Measurements from ENCODE around the gene GIPC2.
"Not testable (repeated sequence)": the region's sequence is repeated elsewhere in the genome, so short reads cannot be mapped to it uniquely, and the experiment has no call there.

GIPC2 gene

DNA sequence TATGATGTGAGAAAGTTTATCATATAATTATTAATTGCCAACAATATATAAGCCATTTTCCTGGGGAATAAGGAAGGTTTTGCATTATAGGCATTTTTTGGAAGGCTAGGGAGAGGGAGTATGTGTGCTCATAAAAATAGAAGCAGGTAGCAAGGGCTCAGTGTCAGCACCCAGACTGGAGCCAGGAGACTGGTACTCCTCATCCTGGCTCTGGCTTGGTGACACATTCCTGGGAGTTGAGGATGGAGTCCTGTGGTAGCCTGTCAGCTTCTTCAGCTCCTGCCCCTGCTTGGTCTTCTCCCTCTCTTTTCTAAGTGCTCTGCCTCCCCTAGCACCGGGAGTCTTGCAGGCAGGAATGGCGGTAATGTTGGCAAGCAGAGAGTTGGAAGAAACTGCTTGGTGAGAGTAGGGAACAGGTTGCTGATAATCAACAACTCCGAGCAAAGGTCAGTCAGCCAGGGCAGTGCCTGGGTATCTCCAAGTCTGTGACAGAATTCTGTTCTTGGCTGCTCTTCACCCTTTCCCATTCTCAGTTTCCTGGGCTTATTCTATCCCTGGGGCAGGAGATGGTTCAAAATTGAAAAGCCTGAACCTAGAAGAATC, 23.0 kb downstream of the GIPC2 start:
- no peak for DNase-seq (ENCODE audit: low read depth)

DNA sequence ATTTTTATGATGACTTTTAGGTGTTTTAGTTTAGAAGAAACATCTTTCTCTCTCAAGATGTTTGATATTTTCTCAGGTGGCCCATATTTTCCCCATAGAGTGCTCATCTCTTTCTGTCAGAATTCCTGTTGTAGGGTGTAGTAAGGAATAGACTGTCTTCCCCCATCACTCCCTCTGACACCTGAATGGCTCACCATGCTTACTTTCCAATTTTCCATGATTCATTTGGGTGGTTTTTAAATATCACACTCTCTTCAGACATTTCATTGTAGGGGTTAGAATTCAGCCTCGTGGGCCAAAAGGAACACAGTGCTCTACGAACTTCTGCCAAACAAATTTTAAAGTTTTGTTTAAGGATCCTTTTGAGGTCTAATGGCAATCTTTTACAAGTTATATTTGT, 24.0 kb downstream of the GIPC2 start:
- no peak for DNase-seq (ENCODE audit: low read depth)

DNA sequence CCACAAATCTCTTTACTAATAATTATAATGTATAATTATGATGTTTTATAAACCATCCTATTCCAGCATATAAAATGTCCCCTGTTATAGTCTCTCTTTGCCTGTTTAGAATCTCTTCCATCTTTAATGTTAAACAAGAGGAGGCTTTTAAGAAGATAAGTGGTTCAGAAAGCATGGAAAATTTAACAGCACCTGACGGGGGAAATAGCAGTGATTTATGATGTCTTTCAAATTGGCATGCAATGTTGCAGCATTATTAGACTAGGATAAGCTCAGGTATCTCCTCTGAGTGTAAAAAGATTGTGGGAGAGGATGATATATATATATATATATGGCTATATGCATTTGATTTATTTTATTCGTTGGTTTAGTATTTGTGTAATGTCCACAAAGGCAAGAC, 24.4 kb downstream of the GIPC2 start:
- no peak for DNase-seq (ENCODE audit: low read depth)

DNA sequence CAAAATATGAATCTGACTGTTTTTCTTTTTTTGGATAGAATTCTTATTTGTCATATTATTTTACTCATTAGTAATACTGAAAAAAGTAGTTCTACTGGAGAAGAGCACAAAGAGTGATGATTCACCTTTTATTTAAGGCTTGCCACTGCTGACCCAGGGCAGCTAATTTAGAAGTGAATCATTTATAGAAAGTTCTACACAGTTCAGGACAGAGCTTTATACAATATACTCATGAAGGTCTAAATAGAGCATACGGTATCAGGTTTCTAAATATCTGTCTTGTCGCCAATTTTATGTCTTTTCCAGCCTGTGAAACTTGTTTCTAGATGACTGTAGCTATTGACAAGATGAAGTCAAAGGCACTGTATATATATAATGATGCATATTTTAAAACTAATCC, 25.0 kb downstream of the GIPC2 start:
- DNase-seq (ENCODE audit: low read depth): peak; percentile 73

DNA sequence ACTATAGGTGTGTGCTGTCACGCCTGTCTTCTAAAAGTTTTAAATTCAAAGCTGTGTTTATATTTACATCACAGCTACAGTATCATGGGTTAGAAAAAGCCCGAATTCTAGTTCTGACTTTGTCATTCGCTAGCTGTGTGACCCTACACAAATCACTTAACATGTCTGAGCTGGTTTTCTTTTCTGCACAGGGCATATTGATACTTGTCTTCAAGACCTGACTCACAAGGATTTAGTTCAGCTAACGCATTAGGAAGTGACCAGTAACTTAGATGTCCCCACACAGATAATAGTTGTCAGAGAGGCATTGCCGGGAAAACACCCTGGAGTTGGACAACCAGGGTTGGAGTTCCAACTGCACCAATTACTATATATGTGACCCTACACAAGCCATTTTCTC, 25.9 kb downstream of the GIPC2 start:
- no peak for DNase-seq (ENCODE audit: low read depth)

DNA sequence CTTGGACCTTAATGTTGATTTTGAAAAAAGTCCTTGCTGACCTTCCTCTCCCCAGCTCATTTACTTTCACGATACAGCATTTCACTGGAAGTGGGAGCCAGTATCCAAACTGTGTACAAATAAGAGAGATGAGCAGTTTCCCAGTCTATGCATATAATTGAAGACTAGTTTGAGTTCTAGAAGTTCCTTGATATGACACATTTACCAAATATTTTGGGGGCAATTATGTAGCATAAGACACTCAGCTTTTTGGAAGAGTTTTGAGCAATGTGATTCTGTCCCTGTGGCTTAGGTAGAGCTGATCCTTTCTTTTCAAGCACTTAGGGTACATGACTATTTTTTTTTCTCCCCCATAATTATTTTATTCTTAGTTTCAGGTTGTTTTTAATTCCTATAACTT, 26.4 kb downstream of the GIPC2 start:
- no peak for DNase-seq (ENCODE audit: low read depth)

DNA sequence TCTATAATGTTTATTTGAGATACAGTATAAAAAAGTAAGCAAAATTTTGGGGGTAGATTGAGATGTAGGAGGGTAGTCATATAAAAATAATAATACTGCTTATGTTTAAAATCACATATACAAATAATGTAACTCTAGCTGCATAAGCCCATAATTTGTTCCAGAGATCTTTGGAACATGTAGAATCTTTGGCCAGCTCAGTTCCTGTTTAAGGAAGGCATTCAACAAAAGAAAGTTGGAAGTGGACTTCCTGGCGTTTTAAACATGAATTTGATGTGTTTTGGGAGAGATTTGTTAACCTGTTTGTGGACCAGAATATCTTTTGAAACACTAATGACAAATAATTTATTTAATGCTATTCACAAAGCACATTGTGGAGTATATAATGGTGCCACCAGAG, 27.7 kb downstream of the GIPC2 start:
- DNase-seq (ENCODE audit: low read depth): no peak

DNA sequence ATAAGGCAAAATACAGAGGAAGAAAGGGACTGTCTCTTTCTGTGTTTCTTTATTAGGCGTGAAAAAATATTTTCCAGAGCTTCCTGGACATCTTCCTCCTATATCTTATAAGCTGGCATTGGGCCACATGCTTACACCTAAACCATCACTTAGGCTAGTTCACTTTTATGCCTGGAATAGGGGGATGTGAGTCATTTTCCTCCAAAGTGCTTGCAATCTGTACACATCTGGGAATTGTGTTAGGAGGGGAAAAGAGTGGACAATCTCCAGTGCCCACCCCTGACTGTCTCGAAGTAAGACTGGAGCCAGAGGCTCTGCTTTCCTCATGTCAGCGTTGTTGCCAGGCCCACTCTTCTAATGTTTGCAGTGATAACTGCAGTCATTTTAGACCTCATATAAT, 29.9 kb downstream of the GIPC2 start:
- DNase-seq (ENCODE audit: low read depth): no peak

DNA sequence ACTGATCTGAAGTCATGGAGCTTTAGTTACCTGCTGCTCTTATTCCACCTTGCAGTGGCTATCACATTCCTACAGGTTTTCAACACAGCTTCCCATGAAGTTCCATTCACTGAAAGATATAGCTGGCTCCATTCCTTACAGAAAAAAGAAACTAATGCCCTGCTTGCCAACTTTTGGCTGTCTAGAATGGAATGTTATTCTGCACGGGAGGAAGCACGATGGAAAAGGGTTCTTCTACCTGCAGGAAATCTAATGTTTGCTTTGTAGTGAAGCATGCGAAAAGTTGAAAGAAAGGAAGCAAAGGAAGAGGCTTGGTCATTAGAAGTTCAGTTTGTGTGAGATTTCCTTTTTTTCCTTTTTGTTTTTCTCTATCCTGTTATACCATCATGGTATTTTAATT, 32.6 kb downstream of the GIPC2 start:
- DNase-seq (ENCODE audit: low read depth): no peak

DNA sequence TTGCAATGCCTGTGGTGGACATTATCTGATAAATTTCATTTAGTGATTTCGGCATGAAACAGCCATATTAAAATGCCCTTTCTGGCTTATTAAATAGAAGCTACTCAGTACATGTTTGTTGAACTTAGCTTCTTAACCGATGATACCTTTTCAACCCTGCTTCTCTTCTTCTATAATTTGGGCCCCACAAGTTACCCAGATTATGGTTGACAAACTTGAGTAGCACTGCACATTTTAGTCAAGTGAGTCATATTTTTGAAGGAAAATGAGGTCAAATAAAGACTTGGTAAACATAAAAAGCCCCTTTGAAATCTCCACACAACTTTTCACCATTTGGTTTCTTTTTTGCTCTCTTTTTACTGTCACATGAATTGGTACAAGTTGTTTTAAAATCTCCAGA, 33.8 kb downstream of the GIPC2 start:
- DNase-seq (ENCODE audit: low read depth): no peak

DNA sequence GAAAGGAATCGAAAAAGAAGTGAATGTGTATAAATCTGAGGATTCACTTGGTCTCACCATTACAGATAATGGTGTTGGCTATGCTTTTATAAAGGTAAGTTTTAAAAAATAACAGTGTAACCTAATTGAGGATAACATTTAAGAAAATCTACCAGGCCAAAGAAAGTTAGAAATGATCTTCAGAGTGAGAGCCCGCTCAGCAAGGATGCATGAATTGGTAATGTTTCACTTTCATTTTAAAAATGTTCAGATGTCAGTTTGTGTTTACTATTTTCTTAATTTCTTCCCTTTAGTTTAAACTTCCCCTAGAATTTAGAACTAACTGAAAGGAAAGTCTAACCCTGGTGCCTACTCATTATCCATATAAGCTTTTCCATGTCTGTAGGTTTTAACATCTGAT, 35.0 kb downstream of the GIPC2 start:
- no peak for DNase-seq (ENCODE audit: low read depth)

DNA sequence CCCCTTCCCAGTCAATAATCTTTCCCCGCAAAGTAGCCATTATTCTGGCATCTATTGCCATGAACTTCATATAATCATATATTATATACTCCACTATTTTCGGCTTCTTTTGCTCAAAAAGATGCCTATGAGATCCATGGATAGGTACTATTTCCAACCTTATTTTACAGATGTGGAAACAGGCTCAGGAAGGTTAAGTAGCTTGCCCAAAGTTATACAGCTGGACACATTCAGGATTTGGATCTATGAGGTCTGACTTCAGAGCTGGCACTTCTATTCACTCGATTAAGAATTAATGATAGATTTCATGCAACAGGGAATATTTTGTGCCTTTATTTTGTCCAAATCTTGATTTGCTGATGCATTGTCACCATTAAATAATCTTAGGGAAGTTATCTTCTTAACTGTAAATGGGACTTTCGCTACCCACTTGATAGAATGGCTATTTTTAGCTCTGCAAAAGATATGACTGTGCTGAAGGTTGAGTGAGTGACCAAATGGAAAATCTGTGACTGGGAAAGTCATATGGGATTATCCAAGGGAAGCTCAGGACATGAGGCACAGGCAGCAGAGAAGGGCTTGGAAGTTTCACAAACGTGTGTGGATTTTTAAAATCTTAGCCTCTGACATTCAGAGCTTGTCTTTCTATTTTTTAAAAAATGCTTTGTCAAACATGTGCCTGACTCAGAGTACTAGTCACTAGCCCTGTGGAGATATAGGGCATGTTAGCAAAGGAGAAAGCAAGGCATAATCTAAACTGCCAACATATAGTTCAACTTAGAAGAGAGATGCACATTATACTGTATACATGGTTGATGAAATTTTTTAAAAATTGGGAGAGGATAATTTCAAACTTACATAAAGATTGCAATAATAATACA, 36.5 kb downstream of the GIPC2 start:
- DNase-seq (ENCODE audit: low read depth): no peak

DNA sequence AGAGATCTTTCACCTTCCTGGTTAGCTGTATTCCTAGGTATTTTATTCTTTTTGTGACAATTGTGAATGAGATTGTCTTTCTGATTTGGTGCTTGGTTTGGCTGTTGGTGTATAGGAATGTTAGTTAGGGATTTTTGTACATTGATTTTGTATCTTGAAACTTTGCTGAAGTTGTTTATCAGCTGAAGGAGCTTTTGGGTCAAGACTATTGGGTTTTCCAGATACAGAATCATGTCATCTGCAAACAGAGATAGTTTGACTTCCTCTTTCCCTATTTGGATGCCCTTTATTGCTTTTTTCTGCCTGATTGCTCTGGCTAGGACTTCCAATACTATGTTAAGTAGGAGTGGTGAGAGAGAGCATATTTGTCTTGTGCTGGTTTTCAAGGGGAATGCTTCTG, 38.9 kb downstream of the GIPC2 start:
- not testable (repeated sequence) for DNase-seq (ENCODE audit: low read depth)

DNA sequence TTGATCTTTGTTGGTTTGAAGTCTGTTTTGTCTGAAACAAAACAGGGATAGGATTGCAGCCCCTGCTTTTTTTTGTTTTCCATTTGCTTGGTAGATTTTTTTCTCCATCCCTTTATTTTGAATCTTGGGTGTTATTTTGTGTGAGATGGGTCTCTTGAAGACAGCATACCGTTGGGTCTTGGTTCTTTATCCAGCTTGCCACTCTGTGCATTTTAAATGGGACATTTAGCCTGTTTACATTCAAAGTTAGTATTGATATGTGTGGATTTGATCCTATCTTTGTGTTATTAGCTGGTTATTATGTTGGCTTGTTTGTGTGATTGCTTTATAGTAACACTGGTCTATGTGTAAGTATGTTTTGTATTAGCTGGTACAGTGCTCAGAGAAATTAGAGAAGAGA, 40.9 kb downstream of the GIPC2 start:
- no peak for DNase-seq (ENCODE audit: low read depth)

DNA sequence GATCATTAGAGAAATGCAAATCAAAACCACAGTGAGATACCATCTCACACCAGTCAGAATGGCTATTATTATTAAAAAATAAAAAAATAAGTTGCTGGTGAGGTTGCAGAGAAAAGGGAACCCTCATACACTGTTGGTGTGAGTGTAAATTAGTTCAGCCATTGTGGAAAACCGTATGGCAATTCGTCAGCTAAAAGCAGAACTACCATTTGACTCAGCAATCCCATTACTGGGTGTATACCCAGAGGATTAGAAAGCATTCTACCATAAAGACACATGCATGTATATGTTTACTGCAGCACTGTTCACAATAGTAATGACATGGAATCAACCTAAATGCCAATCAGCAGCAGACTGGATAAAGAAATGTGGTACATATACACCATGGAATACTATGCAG, 42.2 kb downstream of the GIPC2 start:
- DNase-seq (ENCODE audit: low read depth): no peak

DNA sequence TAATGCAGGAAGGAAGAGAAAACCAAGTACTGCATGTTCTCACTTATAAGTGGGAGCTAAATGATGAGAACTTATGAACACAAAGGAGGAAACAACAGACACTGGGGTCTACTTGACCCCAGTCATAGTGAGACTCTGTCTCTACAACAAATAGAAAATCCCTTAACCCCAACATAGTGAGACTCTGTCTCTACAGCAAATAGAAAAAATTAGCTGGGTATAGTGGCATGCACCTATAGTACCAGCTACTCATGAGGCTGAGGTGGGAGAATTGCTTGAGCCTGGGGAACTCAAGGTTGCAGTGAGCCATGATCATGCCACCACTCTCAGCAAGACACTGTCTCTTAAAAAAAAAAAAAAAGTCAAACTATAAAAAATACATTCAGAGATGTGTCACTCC, 42.7 kb downstream of the GIPC2 start:
- no peak for DNase-seq (ENCODE audit: low read depth)

DNA sequence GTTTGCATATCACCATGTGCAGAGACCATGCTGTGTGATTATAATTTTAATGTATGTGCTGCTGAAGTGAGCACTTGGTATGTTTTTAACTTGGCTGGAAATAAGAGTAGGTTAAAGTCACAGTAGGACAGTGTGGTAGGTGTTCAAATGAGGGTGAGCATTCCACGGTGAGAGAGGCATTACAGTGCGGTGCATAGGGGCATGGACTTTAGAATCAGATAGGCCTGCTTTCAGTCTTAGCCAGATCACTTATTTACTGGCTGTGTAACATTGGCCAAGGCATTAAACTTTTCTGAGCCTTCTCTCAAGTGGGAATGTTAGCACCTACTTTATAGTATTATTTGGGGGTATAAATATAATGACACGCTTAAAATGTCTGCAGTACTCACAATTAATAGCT, 43.2 kb downstream of the GIPC2 start:
- DNase-seq (ENCODE audit: low read depth): no peak

DNA sequence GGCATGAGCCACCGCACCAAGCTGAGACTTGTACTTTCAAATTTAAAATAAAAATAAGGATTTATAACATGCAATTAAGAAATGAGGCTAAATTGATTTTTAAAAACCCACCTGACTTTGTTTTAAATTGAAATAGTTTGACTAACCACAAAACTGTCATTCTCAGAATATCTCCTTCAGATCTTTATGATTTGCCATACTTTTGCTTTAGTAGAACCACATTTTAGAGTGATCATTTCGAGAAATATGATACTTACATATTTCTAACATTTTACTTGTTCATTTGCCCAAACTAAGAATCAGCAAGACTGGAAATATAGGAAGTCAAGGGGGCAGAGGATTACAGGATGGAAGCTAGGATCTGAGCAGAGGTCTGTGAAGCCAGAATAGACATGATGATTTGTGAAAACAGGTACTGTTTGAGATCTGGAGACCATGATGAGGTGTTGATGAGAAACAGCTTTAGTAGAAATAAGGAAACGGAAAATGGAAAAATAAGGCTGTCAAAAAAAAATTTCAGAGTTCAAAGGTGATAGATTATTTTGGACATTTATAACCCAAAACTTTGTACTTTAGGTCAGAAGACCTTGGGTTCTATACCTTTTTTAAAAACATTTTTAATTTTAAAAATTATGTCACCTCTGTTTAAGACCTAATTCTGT, 44.8 kb downstream of the GIPC2 start:
- DNase-seq (ENCODE audit: low read depth): no peak

DNA sequence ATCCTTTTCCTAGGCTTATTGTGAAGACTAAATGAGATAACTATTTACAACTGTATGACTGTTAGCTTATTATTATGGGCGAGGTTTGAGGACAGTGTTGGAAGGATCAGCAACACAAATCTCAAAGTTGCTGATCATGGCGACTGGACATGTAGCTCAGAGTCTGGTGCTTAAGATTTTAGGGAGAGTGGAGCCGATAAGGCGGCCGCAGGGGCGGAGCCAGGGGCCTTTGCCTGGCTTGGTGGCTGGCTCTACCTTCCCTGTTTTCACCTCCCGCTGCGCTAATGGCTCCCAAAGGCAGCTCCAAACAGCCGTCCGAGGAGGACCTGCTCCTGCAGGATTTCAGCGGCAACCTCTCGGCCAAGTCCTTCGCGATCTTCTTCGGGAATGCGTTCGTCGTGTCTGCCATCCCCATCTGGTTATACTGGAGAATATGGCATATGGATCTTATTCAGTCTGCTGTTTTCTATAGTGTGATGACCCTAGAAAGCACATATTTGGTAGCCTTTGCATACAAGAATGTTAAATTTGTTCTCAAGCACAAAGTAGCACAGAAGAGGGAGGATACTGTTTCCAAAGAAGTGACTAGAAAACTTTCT, 45.5 kb downstream of the GIPC2 start:
- DNase-seq (ENCODE audit: low read depth): no peak

DNA sequence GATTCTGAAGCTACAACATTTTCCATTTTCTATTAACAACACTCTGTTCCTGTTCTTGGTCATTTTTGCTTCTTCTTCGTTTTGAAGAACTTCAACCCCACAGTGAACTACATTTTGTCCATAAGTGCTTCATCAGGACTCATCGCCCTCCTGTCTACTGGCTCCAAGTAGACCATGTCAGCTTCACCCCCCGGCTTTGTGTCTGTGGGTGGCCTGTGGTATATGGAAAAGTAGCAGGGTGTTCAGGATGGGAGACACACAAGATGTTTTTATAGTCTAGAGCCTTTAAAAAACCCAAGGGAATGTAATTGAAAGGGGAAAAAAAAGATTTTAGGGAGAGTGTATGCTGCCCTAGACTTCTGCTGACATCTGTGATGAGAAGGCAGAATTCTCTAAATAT, 46.1 kb downstream of the GIPC2 start:
- DNase-seq (ENCODE audit: low read depth): no peak

DNA sequence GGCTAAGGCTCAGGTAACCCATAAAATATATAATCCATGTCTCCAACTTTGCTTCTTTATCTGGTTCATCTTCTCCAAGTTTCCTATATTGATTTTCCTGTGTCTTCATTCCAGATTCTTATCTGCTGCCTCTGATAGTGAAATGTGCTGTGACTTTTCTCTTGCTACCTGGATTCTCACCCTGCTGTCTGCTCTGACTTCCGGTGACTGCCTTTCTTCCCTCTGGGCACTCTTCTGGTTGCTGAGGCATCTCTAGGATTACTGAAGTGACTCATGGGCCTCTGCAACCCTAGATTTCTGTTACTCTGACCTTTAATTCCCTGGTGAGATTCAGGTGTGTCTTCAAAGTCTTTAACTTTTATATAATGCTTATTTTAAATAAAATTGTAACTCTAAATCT, 46.9 kb downstream of the GIPC2 start:
- DNase-seq (ENCODE audit: low read depth): no peak

DNA sequence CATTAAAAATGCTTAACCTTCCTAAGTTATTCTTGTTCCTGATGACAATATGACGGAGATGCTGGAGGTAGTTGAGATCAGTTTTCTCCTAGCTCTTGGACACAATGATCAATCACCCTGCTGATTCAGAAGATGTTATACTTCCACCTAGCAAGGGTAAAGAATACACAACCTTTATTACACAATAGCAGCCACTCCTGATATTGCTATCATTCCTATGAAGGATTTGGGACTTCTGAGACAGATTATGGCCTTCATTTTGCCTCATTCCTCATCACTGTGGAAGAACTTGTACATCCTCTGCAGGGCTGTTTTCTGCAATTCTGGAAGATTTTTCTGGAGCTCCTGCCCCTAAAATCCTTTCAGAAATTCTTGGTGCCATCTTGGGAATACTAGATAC, 47.8 kb downstream of the GIPC2 start:
- no peak for DNase-seq (ENCODE audit: low read depth)

DNA sequence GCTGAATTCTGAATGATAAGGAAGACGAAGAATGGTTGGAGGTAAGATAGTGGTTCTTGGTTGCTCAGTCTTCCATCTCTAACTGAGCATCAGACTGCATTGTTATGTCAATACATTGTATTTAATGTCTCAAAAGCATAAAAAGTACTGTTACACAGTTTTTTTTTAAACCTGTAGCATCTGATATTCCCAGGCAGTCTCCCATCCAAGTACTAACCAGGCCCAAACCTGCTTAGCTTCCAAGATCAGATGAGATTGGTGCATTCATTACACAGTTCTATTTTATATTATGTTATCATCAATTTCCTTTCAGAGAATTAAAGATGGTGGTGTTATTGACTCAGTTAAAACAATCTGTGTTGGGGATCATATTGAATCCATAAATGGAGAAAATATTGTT, 48.9 kb downstream of the GIPC2 start:
- no peak for DNase-seq (ENCODE audit: low read depth)
